ENCODE results near the gene EIF2B5. TPM values are rescaled to one million over a fixed set of nuclear protein-coding genes. Genes with fewer than 3 reads are reported as not detected.
"Not testable (repeated sequence)": the region's sequence is repeated elsewhere in the genome, so short reads cannot be mapped to it uniquely, and the experiment has no call there.

Gene EIF2B5
- total RNA-seq, 6 experiments from 2014 or later = 27.5 to 33.1 (median 31.4) TPM

- Mint-ChIP-seq H3K36me3 (ENCODE audit: low read depth) (peaks cover 12% of the 10 kb centered on the region), H3K27me3 (ENCODE audit: insufficient read depth) (no peaks in the 10 kb centered on the region; the same call in 1 of the 2 replicates), H3K27ac (peak overlapping the region; percentile 82), H3K4me3 (peak overlapping the region; percentile 91), H3K9me3 (no peaks in the 10 kb centered on the region), H3K4me1 (ENCODE audit: low read depth) (peaks cover 43% of the 10 kb centered on the region)
- no peak for TF ChIP-seq CTCF (IDR thresholded peaks at IDR 0.05)
- peak; percentile 5 for DNase-seq
Measured at GRCh38 chr3:184155644-184156521, 20.7 kb downstream of the EIF2B5 start.

DNA sequence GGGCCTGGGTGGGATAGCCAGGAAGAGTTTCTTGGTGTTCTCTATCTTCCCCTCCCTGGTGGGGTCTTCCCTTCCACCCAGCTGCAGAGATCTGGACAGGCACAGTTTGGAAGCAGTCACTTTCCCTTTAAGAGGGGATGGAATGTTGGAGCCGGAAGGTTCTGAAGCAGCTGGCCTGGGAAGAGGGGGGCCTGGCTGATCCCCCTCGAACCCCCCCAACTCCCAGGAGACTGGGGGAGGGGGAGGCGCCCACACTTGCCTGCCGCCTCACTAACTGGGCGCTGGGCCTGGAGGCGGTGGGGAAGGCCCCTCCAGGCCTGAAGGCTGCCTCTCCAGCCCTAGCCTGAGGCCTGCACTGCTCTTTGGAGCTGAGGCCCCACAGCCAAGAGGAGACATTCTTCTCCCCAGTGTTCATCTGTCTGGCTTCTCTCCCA lies 21.4 kb downstream of the EIF2B5 start:
- peak overlapping the region; percentile 82 for H3K27ac Mint-ChIP-seq
- H3K36me3 Mint-ChIP-seq (ENCODE audit: low read depth) = peaks cover 15% of the 10 kb centered on the region

GRCh38 chr3:184157206-184157605 lies 22.0 kb downstream of the EIF2B5 start:
- no peak for DNase-seq
- H3K4me3 Mint-ChIP-seq = peak overlapping the region; percentile 91
- no peaks in the 10 kb centered on the region; the same call in 1 of the 2 replicates for H3K27me3 Mint-ChIP-seq (ENCODE audit: insufficient read depth)
- H3K36me3 Mint-ChIP-seq (ENCODE audit: low read depth) = peaks cover 17% of the 10 kb centered on the region
- peak overlapping the region; percentile 42 for H3K27ac Mint-ChIP-seq
- H3K9me3 Mint-ChIP-seq = no peaks in the 10 kb centered on the region
- no peak for TF ChIP-seq CTCF (IDR thresholded peaks at IDR 0.05)
- peaks cover 54% of the 10 kb centered on the region for H3K4me1 Mint-ChIP-seq (ENCODE audit: low read depth)

More for the DNA sequence above, 21.4 kb downstream of the EIF2B5 start:
- TF ChIP-seq CTCF (IDR thresholded peaks at IDR 0.05) = no peak
- H3K9me3 Mint-ChIP-seq = no peaks in the 10 kb centered on the region
- no peaks in the 10 kb centered on the region; the same call in 1 of the 2 replicates for H3K27me3 Mint-ChIP-seq (ENCODE audit: insufficient read depth)
- peaks cover 50% of the 10 kb centered on the region for H3K4me1 Mint-ChIP-seq (ENCODE audit: low read depth)
- H3K4me3 Mint-ChIP-seq = peak overlapping the region; percentile 91
- DNase-seq = peak; percentile 6

GRCh38 chr3:184158404-184158803 lies 23.2 kb downstream of the EIF2B5 start:
- Mint-ChIP-seq H3K27ac (peak overlapping the region; percentile 67), H3K36me3 (ENCODE audit: low read depth) (peaks cover 24% of the 10 kb centered on the region), H3K9me3 (no peaks in the 10 kb centered on the region), H3K4me1 (ENCODE audit: low read depth) (peaks cover 53% of the 10 kb centered on the region), H3K4me3 (peak overlapping the region; percentile 91; the same call in 1 of the 2 replicates), H3K27me3 (ENCODE audit: insufficient read depth) (no peaks in the 10 kb centered on the region; the same call in 1 of the 2 replicates)
- TF ChIP-seq CTCF (IDR thresholded peaks at IDR 0.05) = no peak
- no peak for DNase-seq

DNA sequence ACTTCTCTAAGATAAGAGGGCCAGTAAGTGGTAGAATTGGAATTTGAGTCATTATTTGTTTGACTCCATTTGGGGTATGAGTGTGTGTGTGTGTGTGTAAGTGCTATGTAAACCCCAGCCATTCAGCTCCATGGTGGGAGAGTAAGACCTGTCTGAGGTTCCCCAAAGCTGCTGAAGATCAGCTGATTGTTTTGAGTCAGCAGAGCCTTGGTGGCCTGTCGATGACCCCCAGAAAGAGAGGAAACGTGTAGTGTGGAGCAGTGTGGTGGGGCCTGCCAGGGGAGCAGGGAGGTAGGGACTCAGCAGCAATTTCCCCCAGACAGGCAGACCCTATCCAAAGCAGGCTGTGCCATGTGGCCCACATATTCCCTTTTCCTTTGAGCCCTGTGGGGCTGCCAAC lies 25.3 kb downstream of the EIF2B5 start:
- peaks cover 37% of the 10 kb centered on the region for H3K4me1 Mint-ChIP-seq (ENCODE audit: low read depth)
- TF ChIP-seq CTCF (IDR thresholded peaks at IDR 0.05) = no peak
- no peaks in the 10 kb centered on the region; the same call in 1 of the 2 replicates for H3K27me3 Mint-ChIP-seq (ENCODE audit: insufficient read depth)
- H3K4me3 Mint-ChIP-seq = peak overlapping the region; percentile 32
- peak overlapping the region; percentile 77 for H3K27ac Mint-ChIP-seq
- no peaks in the 10 kb centered on the region for H3K9me3 Mint-ChIP-seq
- H3K36me3 Mint-ChIP-seq (ENCODE audit: low read depth) = peaks cover 30% of the 10 kb centered on the region
- DNase-seq = no peak

- Mint-ChIP-seq H3K27ac (peak overlapping the region; percentile 74), H3K4me1 (ENCODE audit: low read depth) (peaks cover 42% of the 10 kb centered on the region), H3K36me3 (ENCODE audit: low read depth) (peaks cover 31% of the 10 kb centered on the region)
- H3K27me3 Mint-ChIP-seq (ENCODE audit: insufficient read depth); H3K4me3 Mint-ChIP-seq; H3K9me3 Mint-ChIP-seq; DNase-seq: not testable (repeated sequence)
Measured at GRCh38 chr3:184162571-184163070, 27.5 kb downstream of the EIF2B5 start.
